ENCODE data around the gene TCF3. TPM values are rescaled to one million over a fixed set of nuclear protein-coding genes. Genes with fewer than 3 reads are reported as not detected.

Gene TCF3
- total and polyA plus RNA-seq, 2 donors (not counting 3 experiments of a cell fraction or from before 2014, with no cell fraction given): 147 to 193 TPM

- DNase-seq (ENCODE audit: low read depth, low spot score) (no peak), FAIRE-seq (no peak)
- ChIA-PET CTCF (no interaction called here), POLR2A (no interaction called here)
- no peak overlapping the region for H3K27ac ChIP-seq (ENCODE audit: insufficient read depth, low read depth, low read length)
- H3K4me3 ChIP-seq (replicated peaks in 1 of 3; ENCODE audit: insufficient read depth in 1 of 3, low read depth in 1 of 3, low read length in 3 of 3): no peak overlapping the region
- H3K9me3 ChIP-seq (replicated peaks; ENCODE audit: control insufficient read depth, insufficient read depth, low read length): no peaks in the 10 kb centered on the region
- dilution Hi-C loops (cut with MboI; ENCODE audit: extremely low pct_ligation_motif_present, low sequenced_read_pairs) (no loop called here), intact Hi-C loops (cut with micrococcal nuclease) (no loop called here)
- peaks cover 0 to 6% of the 10 kb centered on the region in 2 experiments for H3K27me3 ChIP-seq (ENCODE audit: control insufficient read depth in 2 of 2, insufficient read depth in 2 of 2, low read length in 2 of 2)
- H3K4me1 ChIP-seq (ENCODE audit: control insufficient read depth, extremely low read depth, insufficient read depth, low read length): no peaks in the 10 kb centered on the region
- no peak overlapping the region for H3K9ac ChIP-seq (replicated peaks; ENCODE audit: extremely low read depth, insufficient read depth, low read length)
- peaks cover 2 to 5% of the 10 kb centered on the region in 2 experiments for H3K36me3 ChIP-seq (ENCODE audit: control insufficient read depth in 2 of 2, extremely low read depth in 1 of 2, insufficient read depth in 2 of 2, low read length in 2 of 2)
- no peaks in the 10 kb centered on the region for H4K20me1 ChIP-seq (replicated peaks; ENCODE audit: control insufficient read depth, extremely low read depth, insufficient read depth, low read length)
- H2AFZ ChIP-seq (ENCODE audit: low read depth, low read length): no peak overlapping the region
- no peaks in the 10 kb centered on the region for H3K9me1 ChIP-seq (replicated peaks; ENCODE audit: control insufficient read depth, extremely low read depth, insufficient read depth, low read length)
- H3K79me2 ChIP-seq (ENCODE audit: control insufficient read depth, insufficient read depth, low read length): peaks cover 11% of the 10 kb centered on the region
- BruUV-seq (replicated peaks): no TSS peak
- TF ChIP-seq MYC (IDR thresholded peaks at IDR 0.05; ENCODE audit: low read depth, low read length): no peak
- no peak for TF ChIP-seq GATA2 (IDR thresholded peaks at IDR 0.05; ENCODE audit: insufficient read depth, insufficient read length, low read depth, low read length)
- TF ChIP-seq CTCF (IDR thresholded peaks at IDR 0.05; ENCODE audit: extremely low read depth in 1 of 2, insufficient read depth in 1 of 2, low read depth in 1 of 2, low read length in 2 of 2): no peak
- TF ChIP-seq EZH2 (IDR thresholded peaks at IDR 0.05; ENCODE audit: borderline replicate concordance, low read depth, low read length, severe bottlenecking): no peak
- TF ChIP-seq JUN (IDR thresholded peaks at IDR 0.05; ENCODE audit: borderline replicate concordance, insufficient read depth, insufficient read length, low read depth): no peak
- no peak for TF ChIP-seq POLR2A (IDR thresholded peaks at IDR 0.05; ENCODE audit: low read depth, low read length)
- TF ChIP-seq FOS (IDR thresholded peaks at IDR 0.05; ENCODE audit: borderline replicate concordance, insufficient read depth, low read length): no peak
- H3K4me2 ChIP-seq (ENCODE audit: insufficient read depth, low read length): no peak overlapping the region
Measured at GRCh38 chr19:1571358-1571757, 81.1 kb downstream of the TCF3 start.
